H1 (cell line): ENCODE data around the gene CENPP. TPM values are rescaled to one million over a fixed set of nuclear protein-coding genes. Genes with fewer than 3 reads are reported as not detected.

Source experiments
- CTCF ChIA-PET: fragments of 300-600 bp; sonication (Branson Sonifier 250); formaldehyde crosslinking; loops from one replicate; lab custom pipeline; 2021; ENCODE audit not compliant: partially characterized antibody; lab: Charles Lee
- POLR2A ChIA-PET: fragments of 300-600 bp; sonication (Branson Sonifier 250); formaldehyde crosslinking; loops from one replicate; lab custom pipeline; 2021; ENCODE audit warnings: inconsistent platforms; ENCODE audit not compliant: partially characterized antibody; lab: Charles Lee
- DNase-seq, 2 experiments: peaks; one replicate each; pipeline versions ENCODE4 v3.0.0 to v3.0.0-alpha.2; 2010 to 2022; ENCODE audit warnings: low spot score in 2 of 2, low read depth in 1 of 2, mixed read lengths in 1 of 2
- FAIRE-seq: peaks from 2 replicates; lab custom pipeline; 2011; peaks lifted over from hg19 to GRCh38; lab: Jason Lieb, UNC
- H2AFZ ChIP-seq: 2 replicates; pipeline ENCODE4 v1.8.1; 2012; ENCODE audit warnings: low read length, inconsistent platforms
- H2AK5ac ChIP-seq: 2 replicates; pipeline ENCODE4 v1.6.1; 2013; ENCODE audit warnings: low read depth, low read length
- H2BK120ac ChIP-seq: replicated peaks from 2 replicates; pipeline ENCODE3; 2013; ENCODE audit warnings: low read depth, low read length, inconsistent platforms
- H2BK12ac ChIP-seq: 2 replicates; pipeline ENCODE4 v1.6.1; 2013; ENCODE audit warnings: low read depth, low read length
- H2BK15ac ChIP-seq: 2 replicates; pipeline ENCODE4 v1.6.1; 2013; ENCODE audit warnings: low read length
- H2BK20ac ChIP-seq: 2 replicates; pipeline ENCODE4 v1.6.1; 2013; ENCODE audit warnings: low read length
- H2BK5ac ChIP-seq: 2 replicates; pipeline ENCODE4 v1.6.1; 2013; ENCODE audit warnings: low read depth, low read length
- H3K14ac ChIP-seq: 2 replicates; pipeline ENCODE4 v1.6.1; 2013; ENCODE audit warnings: inconsistent platforms; ENCODE audit not compliant: insufficient read length
- H3K18ac ChIP-seq: 2 replicates; pipeline ENCODE4 v1.6.1; 2013; ENCODE audit warnings: low read length; ENCODE audit errors: extremely low read depth
- H3K23ac ChIP-seq: 2 replicates; pipeline ENCODE4 v1.6.1; 2013; ENCODE audit warnings: inconsistent platforms; ENCODE audit not compliant: insufficient read length
- H3K23me2 ChIP-seq: 2 replicates; pipeline ENCODE4 v1.6.1; 2013; ENCODE audit warnings: low read depth, low read length
- H3K27ac ChIP-seq: 2 replicates; pipeline ENCODE4 v1.6.1; 2011; ENCODE audit warnings: low read depth, low read length, inconsistent platforms
- H3K27me3 ChIP-seq, 4 experiments: replicated peaks in 1 of 4; 1 replicate in 1 of 4; 2 replicates in 3 of 4; pipeline versions ENCODE4 v1.6.1 to v1.8.1; 2011 to 2013; ENCODE audit warnings: low read length in 3 of 4, mild to moderate bottlenecking in 3 of 4, inconsistent platforms in 2 of 4, mixed read lengths in 2 of 4, moderate library complexity in 1 of 4; ENCODE audit not compliant: control insufficient read depth in 3 of 4, insufficient read depth in 3 of 4; ENCODE audit errors: extremely low read depth in 1 of 4
- H3K36me3 ChIP-seq, 4 experiments: 2 replicates each; pipeline versions ENCODE4 v1.6.1 to v1.8.1; 2011 to 2013; ENCODE audit warnings: mild to moderate bottlenecking in 4 of 4, low read length in 3 of 4, moderate library complexity in 2 of 4, control low read depth in 1 of 4, inconsistent platforms in 1 of 4; ENCODE audit not compliant: insufficient read depth in 4 of 4, control insufficient read depth in 2 of 4
- H3K4ac ChIP-seq: replicated peaks from 2 replicates; pipeline ENCODE3; 2013; ENCODE audit warnings: low read length, low read depth, mixed read lengths, inconsistent platforms; ENCODE audit not compliant: insufficient read length
- H3K4me1 ChIP-seq, 4 experiments: replicated peaks in 1 of 4; 1 replicate in 1 of 4; 2 replicates in 3 of 4; pipeline versions ENCODE4 v1.6.1 to v1.8.1; 2011 to 2013; ENCODE audit warnings: low read length in 3 of 4, inconsistent platforms in 2 of 4, mixed read lengths in 1 of 4; ENCODE audit not compliant: insufficient read depth in 4 of 4, control insufficient read depth in 3 of 4
- H3K4me2 ChIP-seq, 2 experiments: 2 replicates each; pipeline versions ENCODE4 v1.6.1 to v1.8.1; 2011 to 2013; ENCODE audit warnings: low read depth in 2 of 2, low read length in 2 of 2, control low read depth in 1 of 2, inconsistent platforms in 1 of 2, mild to moderate bottlenecking in 1 of 2; ENCODE audit not compliant: insufficient read depth in 1 of 2
- H3K4me3 ChIP-seq, 4 experiments: fragments of 200-600, 300-600 bp in 1 of 4; sonication (generic), shearing (Covaris generic), sonication (Bioruptor Twin) in 1 of 4; 2 replicates each; pipeline versions ENCODE4 v1.5.1 to v1.8.1; 2011 to 2016; ENCODE audit warnings: low read length in 4 of 4, low read depth in 3 of 4, control low read depth in 2 of 4, inconsistent platforms in 2 of 4, mild to moderate bottlenecking in 2 of 4, mixed read lengths in 1 of 4, moderate library complexity in 1 of 4; ENCODE audit not compliant: insufficient read depth in 2 of 4; ENCODE audit errors: extremely low read depth in 1 of 4
- H3K56ac ChIP-seq: replicated peaks from 2 replicates; pipeline ENCODE3; 2013; ENCODE audit warnings: low read depth, mild to moderate bottlenecking, mixed read lengths, low read length, inconsistent platforms; ENCODE audit not compliant: insufficient read length
- H3K79me1 ChIP-seq: 2 replicates; pipeline ENCODE4 v1.6.1; 2013; ENCODE audit warnings: low read depth, low read length, control low read depth
- H3K79me2 ChIP-seq, 2 experiments: 2 replicates each; pipeline versions ENCODE4 v1.6.1 to v1.8.1; 2012 to 2013; ENCODE audit warnings: low read length in 2 of 2, mild to moderate bottlenecking in 2 of 2, inconsistent platforms in 1 of 2; ENCODE audit not compliant: insufficient read depth in 2 of 2, control insufficient read depth in 1 of 2
- H3K9ac ChIP-seq, 4 experiments: replicated peaks in 1 of 4; 1 replicate in 1 of 4; 2 replicates in 3 of 4; pipeline versions ENCODE4 v1.6.1 to v1.8.1; 2011 to 2013; ENCODE audit warnings: low read depth in 3 of 4, low read length in 3 of 4, control low read depth in 2 of 4, mild to moderate bottlenecking in 2 of 4, moderate library complexity in 2 of 4, inconsistent platforms in 1 of 4; ENCODE audit errors: extremely low read depth in 1 of 4
- H3K9me3 ChIP-seq, 2 experiments: 2 replicates each; pipeline versions ENCODE4 v1.6.1 to v1.8.1; 2012 to 2013; ENCODE audit warnings: mild to moderate bottlenecking in 2 of 2, moderate library complexity in 2 of 2, control low read depth in 1 of 2, inconsistent platforms in 1 of 2, low read depth in 1 of 2, low read length in 1 of 2, mixed read lengths in 1 of 2; ENCODE audit not compliant: insufficient read depth in 2 of 2
- H4K20me1 ChIP-seq, 2 experiments: replicated peaks in 1 of 2; 2 replicates each; pipeline versions ENCODE3 to v1.8.1; 2011 to 2013; ENCODE audit warnings: inconsistent platforms in 2 of 2, low read length in 2 of 2, mild to moderate bottlenecking in 1 of 2; ENCODE audit not compliant: insufficient read depth in 2 of 2, control insufficient read depth in 1 of 2
- H4K5ac ChIP-seq: 2 replicates; pipeline ENCODE4 v1.6.1; 2013; ENCODE audit warnings: low read length, low read depth, mixed read lengths, inconsistent platforms; ENCODE audit not compliant: insufficient read length
- H4K8ac ChIP-seq: 2 replicates; pipeline ENCODE4 v1.8.0; 2013; ENCODE audit warnings: mild to moderate bottlenecking, moderate library complexity, low read length, inconsistent platforms; ENCODE audit not compliant: insufficient read depth; ENCODE audit errors: extremely low read depth
- H4K91ac ChIP-seq: replicated peaks from 2 replicates; pipeline ENCODE3; 2013; ENCODE audit warnings: low read length, mixed read lengths, inconsistent platforms; ENCODE audit not compliant: insufficient read length
- EZH2 ChIP-seq: fragments of 200-600 bp; sonication (generic); IDR thresholded peaks from 2 replicates; pipeline ENCODE4 v1.7.1; 2012; ENCODE audit warnings: low read depth, mild to moderate bottlenecking, moderate library complexity, low read length, inconsistent platforms; ENCODE audit not compliant: severe bottlenecking
- GTF2F1 ChIP-seq: IDR thresholded peaks from 2 replicates; pipeline ENCODE4 v1.6.1; 2012; ENCODE audit warnings: low read depth, low read length, improper control_type of control experiment, borderline replicate concordance
- MAFK ChIP-seq: IDR thresholded peaks from 2 replicates; pipeline ENCODE4 v1.6.1; 2012; ENCODE audit warnings: low read depth, mild to moderate bottlenecking, improper control_type of control experiment, low read length
- NRF1 ChIP-seq: IDR thresholded peaks from 2 replicates; pipeline ENCODE4 v1.6.1; 2011; ENCODE audit warnings: mild to moderate bottlenecking, low read depth, low read length, improper control_type of control experiment
- POLR2A ChIP-seq, 2 experiments: IDR thresholded peaks; 1 replicate in 1 of 2; 2 replicates in 1 of 2; pipeline ENCODE4 v1.6.1; 2011; ENCODE audit warnings: low read depth in 2 of 2, low read length in 2 of 2, mild to moderate bottlenecking in 2 of 2; ENCODE audit errors: control extremely low read depth in 1 of 2
- RAD21 ChIP-seq, 2 experiments: IDR thresholded peaks in 1 of 2; conservative IDR thresholded peaks in 1 of 2; 2 replicates each; pipeline ENCODE4 v1.6.1; 2011; ENCODE audit warnings: low read depth in 2 of 2, low read length in 2 of 2, improper control_type of control experiment in 1 of 2, inconsistent platforms in 1 of 2, mild to moderate bottlenecking in 1 of 2, moderate library complexity in 1 of 2
- RBBP5 ChIP-seq: IDR thresholded peaks from 2 replicates; pipeline ENCODE4 v1.7.1; 2012; ENCODE audit warnings: low read depth, mild to moderate bottlenecking, inconsistent platforms, low read length, moderate library complexity, borderline replicate concordance
- RFX5 ChIP-seq: IDR thresholded peaks from 2 replicates; pipeline ENCODE4 v1.6.1; 2011; ENCODE audit warnings: low read depth, low read length, improper control_type of control experiment, borderline replicate concordance
- SIX5 ChIP-seq: IDR thresholded peaks from 2 replicates; pipeline ENCODE4 v1.6.1; 2011; ENCODE audit warnings: mild to moderate bottlenecking, low read depth, low read length
- WGBS, 2 experiments: shearing (Covaris generic) in 1 of 2; methylation state at CpG; one replicate each; pipeline versions ENCODE4 v1.1.6 to v1.1.7; 2013 to 2015; ENCODE audit warnings: low lambda C conversion rate in 2 of 2, mixed read lengths in 2 of 2, inconsistent platforms in 1 of 2, low coverage in 1 of 2, missing lambda C conversion rate in 1 of 2; ENCODE audit not compliant: insufficient replicate concordance in 2 of 2, insufficient coverage in 1 of 2, insufficient read length in 1 of 2; ENCODE audit errors: extremely low coverage in 1 of 2, missing lambda C conversion rate in 1 of 2; 5-methylcytosine and 5-hydroxymethylcytosine counted together
- polyA plus RNA-seq, 7 experiments: library from polyadenylated mRNA; depleted of rRNA in 3 of 7; stranded (reverse) in 5 of 7; unstranded in 2 of 7; fragments of >200 nt in 5 of 7; fragments of 200-250 nt in 2 of 7; gene quantifications; 1 replicate in 5 of 7; 2 replicates in 1 of 7; 4 replicates in 1 of 7; pipeline versions ENCODE4 v1.2.1 to v1.2.3, GENCODE V29; 2011 to 2013; ENCODE audit warnings: missing spikeins in 2 of 7, mixed read lengths in 2 of 7
- total RNA-seq: library from RNA; stranded (reverse); fragmentation: NEBNext Ultra II Directional; extraction: Animal tissue kit (Norgen Biotek cat#: 25700); gene quantifications from 2 replicates; pipeline ENCODE4 v1.2.1, GENCODE V29; 2021
- TF ChIP-seq, protein P1 (sequence below), 3 experiments: IDR thresholded peaks; 1 replicate in 2 of 3; 2 replicates in 1 of 3; pipeline versions ENCODE4 v1.5.1 to v1.6.1; 2011; ENCODE audit warnings: low read length in 3 of 3, mild to moderate bottlenecking in 3 of 3, inconsistent platforms in 2 of 3, low read depth in 1 of 3, moderate library complexity in 1 of 3; ENCODE audit not compliant: insufficient read depth in 1 of 3; ENCODE audit errors: control extremely low read depth in 1 of 3

Gene CENPP
- total and polyA plus RNA-seq, 2 of the 8 experiments (the other 6 are each of a cell fraction or from before 2014, with no cell fraction given) = 2.7 to 10.8 TPM

DNA sequence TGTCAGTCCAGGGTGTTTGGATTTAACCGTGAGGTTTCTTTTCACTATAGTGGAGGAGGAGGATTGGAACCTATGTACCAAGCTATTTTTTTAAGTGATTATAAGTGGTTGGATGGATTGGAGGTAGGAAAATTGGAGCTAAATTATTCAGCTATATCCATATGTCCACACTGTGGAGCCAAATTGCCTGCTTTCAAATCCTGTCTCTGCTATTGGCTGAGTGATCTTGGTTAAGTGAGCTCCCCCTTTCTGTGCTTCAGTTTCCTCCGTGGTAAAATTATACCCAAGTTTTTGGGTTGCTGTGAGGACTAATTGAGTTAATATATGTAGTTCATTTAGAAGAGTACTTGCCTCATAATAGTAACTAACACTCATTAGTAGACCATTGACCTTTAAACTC is 2.5 kb downstream of the CENPP start:
- H3K9ac ChIP-seq = no peak overlapping the region
- FAIRE-seq (no peak), DNase-seq (no peak)
- no peak overlapping the region for H4K91ac ChIP-seq
- H3K23ac ChIP-seq = no peak overlapping the region
- H2BK120ac ChIP-seq = no peak overlapping the region
- H2AK5ac ChIP-seq = no peak overlapping the region
- H3K18ac ChIP-seq = no peak overlapping the region
- H3K56ac ChIP-seq = no peak overlapping the region
- H3K9me3 ChIP-seq = no peaks in the 10 kb centered on the region
- ChIA-PET POLR2A (interaction anchor here (0.7 kb wide), 1 partner anchor 23 kb away, joined by 3 read pairs; no protein-coding TSS in a partner anchor), CTCF (interaction anchor here (0.7 to 2.1 kb wide), 8 partner anchors 13 to 305 kb away, joined by 3 to 13 read pairs (median 3); no protein-coding TSS in a partner anchor)
- peaks cover 0 to 1% (median under 1%) of the 10 kb centered on the region in 4 experiments; a peak in 3 of 8 replicates for H3K36me3 ChIP-seq
- H3K4me1 ChIP-seq = peaks cover 0 to 4% (median under 1%) of the 10 kb centered on the region in 4 experiments; a peak in 1 of 7 replicates
- H3K79me2 ChIP-seq = peaks cover 0 to 14% of the 10 kb centered on the region in 2 experiments; a peak in 2 of 4 replicates
- no peak overlapping the region for H3K4ac ChIP-seq
- no peak overlapping the region for H3K27ac ChIP-seq
- no peak overlapping the region for H4K5ac ChIP-seq
- no peak overlapping the region for H2BK12ac ChIP-seq
- H4K20me1 ChIP-seq = peaks cover 1 to 2% of the 10 kb centered on the region in 2 experiments
- peaks cover 7% of the 10 kb centered on the region for H3K23me2 ChIP-seq
- H2BK5ac ChIP-seq = no peak overlapping the region
- 68% methylated on average over 2 of the region's 2 CpGs; no CpG with 5 or more reads in 1 of the 2 experiments for WGBS, 2 experiments
- no peaks in the 10 kb centered on the region for H3K27me3 ChIP-seq
- no peak overlapping the region for H4K8ac ChIP-seq
- no peak overlapping the region for H3K4me3 ChIP-seq
- no peak overlapping the region for H3K14ac ChIP-seq
- H3K79me1 ChIP-seq = peaks cover 2% of the 10 kb centered on the region
- no peak overlapping the region for H2BK15ac ChIP-seq
- H3K4me2 ChIP-seq = no peak overlapping the region
- H2AFZ ChIP-seq = no peak overlapping the region
- no peak overlapping the region for H2BK20ac ChIP-seq
- TF ChIP-seq EZH2 (no peak), POLR2A (IDR thresholded peaks at IDR 0.05; ENCODE audit: control extremely low read depth in 1 of 2, low read depth in 2 of 2, low read length in 2 of 2) (no peak), GTF2F1 (no peak), RFX5 (no peak), SIX5 (no peak), MAFK (no peak), RBBP5 (no peak), RAD21 (IDR thresholded peaks at IDR 0.05 in 1 of 2, conservative IDR thresholded peaks at IDR 0.05 in 1 of 2; ENCODE audit: low read depth in 2 of 2, low read length in 2 of 2) (peak; percentile 42 to 59), NRF1 (no peak)
- TF ChIP-seq, protein P1, sequence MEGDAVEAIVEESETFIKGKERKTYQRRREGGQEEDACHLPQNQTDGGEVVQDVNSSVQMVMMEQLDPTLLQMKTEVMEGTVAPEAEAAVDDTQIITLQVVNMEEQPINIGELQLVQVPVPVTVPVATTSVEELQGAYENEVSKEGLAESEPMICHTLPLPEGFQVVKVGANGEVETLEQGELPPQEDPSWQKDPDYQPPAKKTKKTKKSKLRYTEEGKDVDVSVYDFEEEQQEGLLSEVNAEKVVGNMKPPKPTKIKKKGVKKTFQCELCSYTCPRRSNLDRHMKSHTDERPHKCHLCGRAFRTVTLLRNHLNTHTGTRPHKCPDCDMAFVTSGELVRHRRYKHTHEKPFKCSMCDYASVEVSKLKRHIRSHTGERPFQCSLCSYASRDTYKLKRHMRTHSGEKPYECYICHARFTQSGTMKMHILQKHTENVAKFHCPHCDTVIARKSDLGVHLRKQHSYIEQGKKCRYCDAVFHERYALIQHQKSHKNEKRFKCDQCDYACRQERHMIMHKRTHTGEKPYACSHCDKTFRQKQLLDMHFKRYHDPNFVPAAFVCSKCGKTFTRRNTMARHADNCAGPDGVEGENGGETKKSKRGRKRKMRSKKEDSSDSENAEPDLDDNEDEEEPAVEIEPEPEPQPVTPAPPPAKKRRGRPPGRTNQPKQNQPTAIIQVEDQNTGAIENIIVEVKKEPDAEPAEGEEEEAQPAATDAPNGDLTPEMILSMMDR (IDR thresholded peaks at IDR 0.05; ENCODE audit: control extremely low read depth in 1 of 3, insufficient read depth in 1 of 3, low read depth in 1 of 3, low read length in 3 of 3) = peak in 2 of 3 experiments; percentile 13 to 27; a peak in 2 of 4 replicates
